GM12878 (cell line): Measurements from ENCODE around the gene ADA. TPM values are rescaled to one million over a fixed set of nuclear protein-coding genes. Genes with fewer than 3 reads are reported as not detected.

ENCODE experiments used
- ATAC-seq: fragments of 200-7000 bp; cut with Tn5 transposase; 3 replicates; pipeline ENCODE4 v1.9.1; 2020; ENCODE audit warnings: mild to moderate bottlenecking, moderate library complexity
- BruUV-seq: library from RNA; stranded (reverse); fragments of 400-500 nt; replicated peaks from 2 replicates; lab custom pipeline; 2021; lab: Mats Ljungman, UMichigan
- CTCF ChIA-PET: fragments of 300-600 bp; sonication (Branson Sonifier 250); formaldehyde crosslinking; extraction: SDS; loops from one replicate; lab custom pipeline; 2021; ENCODE audit warnings: inconsistent platforms; lab: Yijun Ruan, JAX
- POLR2A ChIA-PET: fragments of 350-600 bp; formaldehyde crosslinking; extraction: SDS; loops from one replicate; lab custom pipeline; 2021; ENCODE audit warnings: inconsistent platforms; lab: Charles Lee
- RAD21 ChIA-PET: fragments of 300-600 bp; sonication (Branson Sonifier 250); formaldehyde crosslinking; loops from one replicate; lab custom pipeline; 2023; ENCODE audit warnings: antibody characterized with exemption; ENCODE audit not compliant: unreplicated experiment; lab: Charles Lee
- SMC1A ChIA-PET: fragments of 300-600 bp; sonication (Branson Sonifier 250); formaldehyde crosslinking; loops from one replicate; lab custom pipeline; 2023; ENCODE audit not compliant: unreplicated experiment, uncharacterized antibody; lab: Charles Lee
- DNase-seq: peaks from one replicate; pipeline ENCODE4 v3.0.0-alpha.2; 2011; ENCODE audit warnings: low read depth, low spot score
- FAIRE-seq: peaks from 3 replicates; lab custom pipeline; 2011; peaks lifted over from hg19 to GRCh38; lab: Jason Lieb, UNC
- H2AFZ ChIP-seq: 2 replicates; pipeline ENCODE4 v1.6.0; 2011; ENCODE audit warnings: low read depth, low read length, control low read depth; ENCODE audit not compliant: control insufficient read depth
- H3K27ac ChIP-seq: 2 replicates; pipeline ENCODE4 v1.5.1; 2011; ENCODE audit warnings: control low read depth; ENCODE audit not compliant: control insufficient read depth, insufficient read depth
- H3K27me3 ChIP-seq, 2 experiments: replicated peaks in 1 of 2; 2 replicates each; pipeline versions ENCODE4 v1.6.0 to v1.6.1; 2011; ENCODE audit warnings: low read length in 1 of 2; ENCODE audit not compliant: control insufficient read depth in 2 of 2, insufficient read depth in 2 of 2
- H3K36me3 ChIP-seq, 2 experiments: 2 replicates each; pipeline ENCODE4 v1.5.1; 2011; ENCODE audit warnings: low read length in 1 of 2; ENCODE audit not compliant: control insufficient read depth in 2 of 2, insufficient read depth in 2 of 2
- H3K4me1 ChIP-seq: 2 replicates; pipeline ENCODE4 v1.6.1; 2011; ENCODE audit warnings: mild to moderate bottlenecking, low read length, moderate library complexity, mixed read lengths; ENCODE audit not compliant: control insufficient read depth, insufficient read depth
- H3K4me2 ChIP-seq: 2 replicates; pipeline ENCODE4 v1.6.0; 2011; ENCODE audit warnings: control low read depth; ENCODE audit not compliant: control insufficient read depth, insufficient read depth
- H3K4me3 ChIP-seq: fragments of 200-600 bp; sonication (generic); 2 replicates; pipeline ENCODE4 v1.5.1; 2016
- H3K79me2 ChIP-seq: 2 replicates; pipeline ENCODE4 v1.6.0; 2011; ENCODE audit warnings: low read length; ENCODE audit not compliant: control insufficient read depth, insufficient read depth
- H3K9ac ChIP-seq: 2 replicates; pipeline ENCODE4 v1.8.0; 2011; ENCODE audit warnings: low read length, control low read depth, mixed read lengths; ENCODE audit not compliant: control insufficient read depth, insufficient read depth
- H3K9me3 ChIP-seq: replicated peaks from 3 replicates; pipeline ENCODE4 v1.5.1; 2011; ENCODE audit warnings: mild to moderate bottlenecking, low read length; ENCODE audit not compliant: control insufficient read depth, insufficient read depth
- H4K20me1 ChIP-seq: 2 replicates; pipeline ENCODE4 v1.6.0; 2011; ENCODE audit not compliant: control insufficient read depth, insufficient read depth
- BCL11A ChIP-seq: IDR thresholded peaks from 2 replicates; pipeline ENCODE4 v1.6.1; 2011; ENCODE audit warnings: low read depth, low read length
- CHD1 ChIP-seq: IDR thresholded peaks from 2 replicates; pipeline ENCODE4 v1.6.1; 2012; ENCODE audit warnings: low read depth, low read length, improper control_type of control experiment
- CHD2 ChIP-seq: IDR thresholded peaks from 2 replicates; pipeline ENCODE4 v1.6.1; 2011; ENCODE audit warnings: low read depth, low read length, improper control_type of control experiment, borderline replicate concordance
- CHD4 ChIP-seq: fragments of 200-600 bp; sonication (generic); IDR thresholded peaks from 2 replicates; pipeline ENCODE4 v1.6.1; 2016; ENCODE audit warnings: mild to moderate bottlenecking
- GATAD2B ChIP-seq: fragments of 450-650 bp; conservative IDR thresholded peaks from 2 replicates; pipeline ENCODE4 v1.6.1; 2017; ENCODE audit warnings: low read depth, mild to moderate bottlenecking, moderate library complexity
- KAT2A ChIP-seq: conservative IDR thresholded peaks from 2 replicates; pipeline ENCODE4 v1.6.1; 2011; ENCODE audit warnings: low read depth, low read length; ENCODE audit not compliant: control insufficient read depth
- MEF2B ChIP-seq: fragments of 450-650 bp; IDR thresholded peaks from 2 replicates; pipeline ENCODE4 v1.6.1; 2018; ENCODE audit warnings: mild to moderate bottlenecking, moderate library complexity; ENCODE audit not compliant: partially characterized antibody, poor library complexity, severe bottlenecking
- MTA3 ChIP-seq: IDR thresholded peaks from 2 replicates; pipeline ENCODE4 v1.6.1; 2012; ENCODE audit warnings: low read length, inconsistent platforms, borderline replicate concordance
- NFIC ChIP-seq: IDR thresholded peaks from 2 replicates; pipeline ENCODE4 v1.6.1; 2012; ENCODE audit warnings: low read depth, mild to moderate bottlenecking, inconsistent platforms, low read length, moderate library complexity
- NR2F1 ChIP-seq: fragments of 450-650 bp; conservative IDR thresholded peaks from 2 replicates; pipeline ENCODE4 v1.6.1; 2017; ENCODE audit warnings: mild to moderate bottlenecking
- RCOR1 ChIP-seq: conservative IDR thresholded peaks from 2 replicates; pipeline ENCODE4 v1.6.1; 2012; ENCODE audit warnings: low read depth, low read length, improper control_type of control experiment
- SMARCA5 ChIP-seq: fragments of 450-650 bp; IDR thresholded peaks from 2 replicates; pipeline ENCODE4 v1.6.1; 2017; ENCODE audit warnings: mild to moderate bottlenecking
- SREBF1 ChIP-seq: IDR thresholded peaks from 2 replicates; pipeline ENCODE4 v1.6.1; 2012; ENCODE audit warnings: mild to moderate bottlenecking, low read length
- TARDBP ChIP-seq: IDR thresholded peaks from 2 replicates; pipeline ENCODE4 v1.6.1; 2016; ENCODE audit warnings: borderline replicate concordance
- TCF7 ChIP-seq: IDR thresholded peaks from 2 replicates; pipeline ENCODE4 v1.6.1; 2014; ENCODE audit warnings: antibody characterized with exemption, borderline replicate concordance
- ZBTB11 ChIP-seq: fragments of 450-650 bp; formaldehyde crosslinking; IDR thresholded peaks from 2 replicates; pipeline ENCODE4 v1.5.0; 2022; ENCODE audit warnings: mild to moderate bottlenecking, missing genetic modification characterization
- ZNF207 ChIP-seq: fragments of 450-650 bp; IDR thresholded peaks from 2 replicates; pipeline ENCODE4 v1.6.1; 2014; ENCODE audit warnings: antibody characterized with exemption, mild to moderate bottlenecking, borderline replicate concordance
- ZZZ3 ChIP-seq: IDR thresholded peaks from 2 replicates; pipeline ENCODE4 v1.6.1; 2011; ENCODE audit warnings: low read depth; ENCODE audit not compliant: control insufficient read depth, insufficient read length
- WGBS: methylation state at CpG from one replicate; pipeline ENCODE4 v1.1.6; 2016; ENCODE audit warnings: low lambda C conversion rate; ENCODE audit not compliant: insufficient replicate concordance, insufficient coverage; ENCODE audit errors: missing lambda C conversion rate; 5-methylcytosine and 5-hydroxymethylcytosine counted together
- in situ Hi-C: fragments of 300-500 bp; cut with MboI; formaldehyde crosslinking; loops from 9 replicates; pipeline ENCODE4 v1.14.3; 2018; ENCODE audit warnings: mixed read lengths
- intact Hi-C: fragments of 100-400 bp; cut with micrococcal nuclease; formaldehyde crosslinking; loops from one replicate; pipeline ENCODE4 v1.14.2; 2022; ENCODE audit not compliant: unreplicated experiment
- polyA plus RNA-seq, 11 experiments: library from polyadenylated mRNA; depleted of rRNA in 4 of 11; unstranded in 6 of 11; stranded (reverse) in 5 of 11; fragments of >200 nt; fragmentation: Nextera tagmentation in 4 of 11; fragmentation: Illumina TruSeq in 1 of 11; extraction: Ambion mirVana in 4 of 11; extraction: Trizol in 1 of 11; gene quantifications; 1 replicate in 1 of 11; 2 replicates in 10 of 11; pipeline versions ENCODE4 v1.2.1 to v1.2.3, GENCODE V29; 2011 to 2016; ENCODE audit warnings: inconsistent platforms in 2 of 11, missing spikeins in 2 of 11, low read depth in 1 of 11
- total RNA-seq, 4 experiments: library from RNA; depleted of rRNA in 3 of 4; stranded (reverse); fragments of >200 nt in 3 of 4; fragmentation: Illumina TruSeq in 1 of 4; extraction: Trizol in 1 of 4; gene quantifications; 2 replicates each; pipeline versions ENCODE4 v1.2.1 to v1.2.3, GENCODE V29; 2013 to 2021
- TF ChIP-seq, protein P1 (sequence below): fragments of 450-650 bp; IDR thresholded peaks from 2 replicates; pipeline ENCODE4 v1.6.1; 2016; ENCODE audit warnings: mild to moderate bottlenecking

The ADA gene
- total and polyA plus RNA-seq, 10 of the 15 experiments (the other 5 are each of a cell fraction or from before 2014, with no cell fraction given), result 40.9 to 217 (median 90.8) TPM

DNA sequence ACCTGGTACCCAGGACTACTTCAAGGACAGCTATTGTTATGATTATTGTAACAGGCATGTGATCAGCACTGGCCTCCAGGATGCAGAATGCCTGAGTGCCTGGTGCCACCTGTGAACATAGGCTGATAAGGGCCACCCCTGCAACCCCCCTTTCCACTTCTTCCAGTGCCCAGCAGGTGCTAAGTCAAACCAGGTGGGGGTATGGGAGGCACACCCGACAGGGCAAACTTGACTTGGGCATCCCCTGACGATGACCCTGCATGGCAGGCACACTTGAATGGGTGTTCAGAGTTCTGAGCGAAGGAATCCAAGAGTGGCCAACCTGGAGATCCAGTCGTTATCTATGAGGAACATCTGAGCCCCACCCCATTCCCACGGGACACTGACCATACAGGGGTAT lies 3.4 kb downstream of the ADA start (continued):
- TF ChIP-seq KAT2A, result no peak

GRCh38 chr20:44646641-44647274 lies 4.7 kb downstream of the ADA start:
- no peaks in the 10 kb centered on the region for H4K20me1 ChIP-seq
- CTCF ChIA-PET, result interaction anchor here (0.6 to 8.5 kb wide), 11 partner anchors 14 to 172 kb away, joined by 3 to 134 read pairs (median 4); no protein-coding TSS in a partner anchor
- no peaks in the 10 kb centered on the region; the same call in 2 of the 3 replicates for H3K9me3 ChIP-seq
- SMC1A ChIA-PET, result interaction anchor here (0.7 to 6.9 kb wide), 13 partner anchors 10 to 317 kb away, joined by 3 to 71 read pairs (median 4); partner anchors contain the start of gene PKIG
- peak overlapping the region; percentile 56 for H3K4me3 ChIP-seq
- no TSS peak for BruUV-seq
- intact Hi-C loops (loop anchor here (2.0 kb wide), 2 partner anchors 36 to 64 kb away; partner anchors contain the start of gene PKIG), in situ Hi-C loops (no loop called here)
- DNase-seq, result peak; percentile 90
- no peaks in the 10 kb centered on the region for H3K36me3 ChIP-seq
- peaks cover 72% of the 10 kb centered on the region for H3K79me2 ChIP-seq
- POLR2A ChIA-PET, result interaction anchor here (0.6 to 4.2 kb wide), 8 partner anchors 15 to 324 kb away, joined by 3 to 32 read pairs (median 4); no protein-coding TSS in a partner anchor
- H3K27ac ChIP-seq, result peak overlapping the region; percentile 99
- WGBS, result 0% methylated on average over 10 of the region's 10 CpGs
- H3K27me3 ChIP-seq, result no peaks in the 10 kb centered on the region
- peak overlapping the region; percentile 95 for H3K4me2 ChIP-seq
- H2AFZ ChIP-seq, result no peak overlapping the region
- H3K4me1 ChIP-seq, result peaks cover 83% of the 10 kb centered on the region
- FAIRE-seq, result peak; percentile 59
- peak; percentile 65 for ATAC-seq
- RAD21 ChIA-PET, result interaction anchor here (0.8 to 5.0 kb wide), 9 partner anchors 30 to 170 kb away, joined by 3 to 47 read pairs (median 3); partner anchors contain the start of gene PKIG
- H3K9ac ChIP-seq, result peak overlapping the region; percentile 55
- TF ChIP-seq MTA3 (no peak), ZNF207 (no peak), CHD1 (no peak), SMARCA5 (peak; percentile 100), RCOR1 (peak; percentile 94; the same call in 1 of the 2 replicates), KAT2A (no peak), NFIC (no peak), TARDBP (0 out of 2 replicates have a peak, but pooled peaks have one; percentile 43), CHD4 (peak; percentile 97), ZZZ3 (no peak), TCF7 (no peak), CHD2 (peak; percentile 8; the same call in 1 of the 2 replicates), SREBF1 (no peak), NR2F1 (no peak), MEF2B (peak; percentile 79), GATAD2B (no peak; the same call in 1 of the 2 replicates), ZBTB11 (CRISPR knock-in tag) (no peak), BCL11A (peak; percentile 32; the same call in 1 of the 2 replicates)
- TF ChIP-seq, protein P1, sequence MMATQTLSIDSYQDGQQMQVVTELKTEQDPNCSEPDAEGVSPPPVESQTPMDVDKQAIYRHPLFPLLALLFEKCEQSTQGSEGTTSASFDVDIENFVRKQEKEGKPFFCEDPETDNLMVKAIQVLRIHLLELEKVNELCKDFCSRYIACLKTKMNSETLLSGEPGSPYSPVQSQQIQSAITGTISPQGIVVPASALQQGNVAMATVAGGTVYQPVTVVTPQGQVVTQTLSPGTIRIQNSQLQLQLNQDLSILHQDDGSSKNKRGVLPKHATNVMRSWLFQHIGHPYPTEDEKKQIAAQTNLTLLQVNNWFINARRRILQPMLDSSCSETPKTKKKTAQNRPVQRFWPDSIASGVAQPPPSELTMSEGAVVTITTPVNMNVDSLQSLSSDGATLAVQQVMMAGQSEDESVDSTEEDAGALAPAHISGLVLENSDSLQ, result peak; percentile 52
